Adrenal gland (tissue), 12 donors: ENCODE measurements around the gene SUPT5H. TPM values are rescaled to one million over a fixed set of nuclear protein-coding genes. Genes with fewer than 3 reads are reported as not detected.

Source experiments
- DNase-seq, 7 donors: peaks; one replicate each; pipeline ENCODE4 v3.0.0-alpha.2; 2019 to 2020
- H3K27ac ChIP-seq, 5 donors: fragments of 200-600 bp; sonication (generic) in 4 of 5; 1 replicate in 3 of 5; 2 replicates in 2 of 5; pipeline versions ENCODE4 v1.5.1 to v1.8.0; 2016 to 2020; ENCODE audit warnings: mild to moderate bottlenecking in 1 of 5
- H3K27me3 ChIP-seq: fragments of 200-600 bp; 2 replicates; pipeline ENCODE4 v1.8.0; 2021
- H3K36me3 ChIP-seq, 2 donors: fragments of 200-600 bp; replicated peaks in 1 of 2; 1 replicate in 1 of 2; 2 replicates in 1 of 2; pipeline versions ENCODE4 v1.5.1 to v1.8.0; 2018 to 2022
- H3K4me1 ChIP-seq, 2 donors: fragments of 200-600 bp; replicated peaks in 1 of 2; 1 replicate in 1 of 2; 2 replicates in 1 of 2; pipeline versions ENCODE4 v1.5.1 to v1.8.0; 2018 to 2021
- H3K4me3 ChIP-seq, 4 donors: fragments of 200-600 bp; sonication (generic) in 3 of 4; one replicate each; pipeline ENCODE4 v1.5.1; 2016 to 2018
- H3K9me3 ChIP-seq, 3 donors: fragments of 200-600 bp; sonication (generic) in 1 of 3; replicated peaks in 1 of 3; 1 replicate in 2 of 3; 2 replicates in 1 of 3; pipeline versions ENCODE4 v1.5.1 to v1.8.0; 2016 to 2021
- CTCF ChIP-seq, 6 experiments: fragments of 450-650 bp in 4 of 6; fragments of 200-600 bp in 2 of 6; sonication (generic) in 1 of 6; IDR thresholded peaks; 1 replicate in 5 of 6; 2 replicates in 1 of 6; pipeline versions ENCODE4 v1.5.1 to v1.8.0; 2016 to 2021; ENCODE audit warnings: antibody characterized with exemption in 6 of 6, mild to moderate bottlenecking in 2 of 6, moderate library complexity in 1 of 6
- POLR2A ChIP-seq, 2 donors: fragments of 450-650 bp; IDR thresholded peaks; one replicate each; pipeline ENCODE4 v1.6.1; 2017; ENCODE audit warnings: antibody characterized with exemption in 2 of 2, mild to moderate bottlenecking in 2 of 2, moderate library complexity in 1 of 2
- WGBS, 4 donors: extraction: QIAGEN DNeasy Blood & Tissue Kit in 2 of 4; methylation state at CpG; one replicate each; pipeline versions ENCODE4 v1.1.5 to v1.1.7; 2013 to 2017; 5-methylcytosine and 5-hydroxymethylcytosine counted together
- intact Hi-C, 2 donors: fragments of 100-400 bp; cut with DNase I; formaldehyde crosslinking; loops; one replicate each; pipeline versions ENCODE4 v1.14.1 to v1.15.0; 2022 to 2023
- polyA plus RNA-seq, 3 donors: library from polyadenylated mRNA; stranded (reverse); fragments of 200-250 nt in 2 of 3; fragments of 350-450 nt in 1 of 3; fragmentation: Illumina TruSeq in 1 of 3; extraction: RNeasy Lipid Tissue Mini Kit (QIAGEN cat#74804) in 1 of 3; gene quantifications; one replicate each; pipeline ENCODE4 v1.2.3, GENCODE V29; 2013 to 2014
- total RNA-seq, 9 donors: library from RNA; depleted of rRNA in 4 of 9; stranded (reverse); fragments of >200 nt in 4 of 9; fragments of 120-200 nt in 1 of 9; fragmentation: NEBNext Ultra II Directional in 1 of 9; extraction: Animal tissue kit (Norgen Biotek cat#: 25700) in 1 of 9; gene quantifications; one replicate each; pipeline versions ENCODE4 v1.1.0 to v1.2.4, GENCODE V29; 2013 to 2023
- donor health status: healthy with polysubstance abuse.
- donor health status: Bipolar disorder and iron deficiency.
- donor health status: DM: yes; HTN: yes; CAD: no.
- donor health status: DM: no; HTN: no; CAD: no.
- donor health status: DM: no; HTN: no; CAD: no.
- donor health status: DM: yes; HTN: yes; CAD: no.

The SUPT5H gene
- total and polyA plus RNA-seq, 12 donors: 42.0 to 612 (median 99.1) TPM

GRCh38 chr19:39514840-39515550, 69.6 kb downstream of the SUPT5H start, which contains the start of gene SELENOV:
Gene SELENOV (plus strand): TSS chr19:39515139. CDS start chr19:39515213, 74 bp downstream.
- H3K36me3 ChIP-seq: no peaks in the 10 kb centered on the region
- no peak for DNase-seq
- intact Hi-C loops: no loop called here
- no peak within 1 kb of the TSS for H3K27ac ChIP-seq
- H3K4me3 ChIP-seq: peak within 1 kb of the TSS in 1 of 4 donors; percentile 55
- no peaks in the 10 kb centered on the region for H3K9me3 ChIP-seq
- TF ChIP-seq CTCF (IDR thresholded peaks at IDR 0.05) (no peak), POLR2A (IDR thresholded peaks at IDR 0.05) (no peak)
- H3K27me3 ChIP-seq: peaks cover 41% of the 10 kb centered on the region
- WGBS, 4 donors: 1 to 2% (median 2%) methylated on average over 8 to 56 of the region's 56 CpGs
- H3K4me1 ChIP-seq: peaks cover 4 to 12% of the 10 kb centered on the region in 2 donors

GRCh38 chr19:39515551-39516191, 70.3 kb downstream of the SUPT5H start:
- 4 to 13% (median 5%) methylated on average over 3 to 44 of the region's 44 CpGs for WGBS, 4 donors
- Histone ChIP-seq H3K4me3 (peak overlapping the region in 1 of 4 donors; percentile 55), H3K4me1 (peaks cover 4 to 12% of the 10 kb centered on the region in 2 donors), H3K36me3 (no peaks in the 10 kb centered on the region), H3K9me3 (no peaks in the 10 kb centered on the region), H3K27ac (no peak overlapping the region), H3K27me3 (peaks cover 41% of the 10 kb centered on the region)
- DNase-seq: no peak
- TF ChIP-seq CTCF (IDR thresholded peaks at IDR 0.05): no peak
- no peak for TF ChIP-seq POLR2A (IDR thresholded peaks at IDR 0.05)
- intact Hi-C loops: no loop called here

GRCh38 chr19:39516270-39516669, 70.9 kb downstream of the SUPT5H start:
- DNase-seq: no peak
- peaks cover 37% of the 10 kb centered on the region for H3K27me3 ChIP-seq
- intact Hi-C loops: no loop called here

More at GRCh38 chr19:39516270-39516669, 70.9 kb downstream of the SUPT5H start:
- peaks cover 4 to 12% of the 10 kb centered on the region in 2 donors for H3K4me1 ChIP-seq
- no peak overlapping the region for H3K4me3 ChIP-seq
- no peaks in the 10 kb centered on the region for H3K9me3 ChIP-seq
- H3K27ac ChIP-seq: no peak overlapping the region
- WGBS, 4 donors: 51 to 55% (median 53%) methylated on average over 6 of the region's 6 CpGs
- H3K36me3 ChIP-seq: no peaks in the 10 kb centered on the region
- no peak for TF ChIP-seq POLR2A (IDR thresholded peaks at IDR 0.05)
- TF ChIP-seq CTCF (IDR thresholded peaks at IDR 0.05): no peak
